AG09309 (cell line): ENCODE measurements around the gene STMP1.
A peak's percentile ranks its signal among the peaks of the same experiment; 100 is the strongest.

Source experiments
- DNase-seq: peaks from one replicate; pipeline ENCODE4 v3.0.0-alpha.2; 2010; ENCODE audit warnings: low read depth
- H3K4me3 ChIP-seq: 2 replicates; pipeline ENCODE4 v1.5.1; 2011; ENCODE audit warnings: mild to moderate bottlenecking, low read depth, low read length, moderate library complexity; ENCODE audit not compliant: control insufficient read depth
- TF ChIP-seq, protein P1 (sequence below): IDR thresholded peaks from 2 replicates; pipeline ENCODE4 v1.5.1; 2011; ENCODE audit warnings: mild to moderate bottlenecking, low read depth, low read length, inconsistent platforms; ENCODE audit not compliant: insufficient read depth, control insufficient read depth; ENCODE audit errors: missing control alignments

STMP1 gene

GRCh38 chr7:135662373-135663114, at the start of gene STMP1:
STMP1 (plus strand) TSS chr7:135662514.
- peak within 1 kb of the TSS; percentile 82 for H3K4me3 ChIP-seq
- DNase-seq = peak; percentile 87
- TF ChIP-seq, protein P1, sequence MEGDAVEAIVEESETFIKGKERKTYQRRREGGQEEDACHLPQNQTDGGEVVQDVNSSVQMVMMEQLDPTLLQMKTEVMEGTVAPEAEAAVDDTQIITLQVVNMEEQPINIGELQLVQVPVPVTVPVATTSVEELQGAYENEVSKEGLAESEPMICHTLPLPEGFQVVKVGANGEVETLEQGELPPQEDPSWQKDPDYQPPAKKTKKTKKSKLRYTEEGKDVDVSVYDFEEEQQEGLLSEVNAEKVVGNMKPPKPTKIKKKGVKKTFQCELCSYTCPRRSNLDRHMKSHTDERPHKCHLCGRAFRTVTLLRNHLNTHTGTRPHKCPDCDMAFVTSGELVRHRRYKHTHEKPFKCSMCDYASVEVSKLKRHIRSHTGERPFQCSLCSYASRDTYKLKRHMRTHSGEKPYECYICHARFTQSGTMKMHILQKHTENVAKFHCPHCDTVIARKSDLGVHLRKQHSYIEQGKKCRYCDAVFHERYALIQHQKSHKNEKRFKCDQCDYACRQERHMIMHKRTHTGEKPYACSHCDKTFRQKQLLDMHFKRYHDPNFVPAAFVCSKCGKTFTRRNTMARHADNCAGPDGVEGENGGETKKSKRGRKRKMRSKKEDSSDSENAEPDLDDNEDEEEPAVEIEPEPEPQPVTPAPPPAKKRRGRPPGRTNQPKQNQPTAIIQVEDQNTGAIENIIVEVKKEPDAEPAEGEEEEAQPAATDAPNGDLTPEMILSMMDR = peak; percentile 68

- no peak overlapping the region for H3K4me3 ChIP-seq
- DNase-seq = no peak
- TF ChIP-seq, protein P1 = no peak
Observed at GRCh38 chr7:135616136-135616535, 46.2 kb upstream of the STMP1 start.

- DNase-seq = no peak
- TF ChIP-seq, protein P1 = no peak
- H3K4me3 ChIP-seq = no peak overlapping the region
Observed at GRCh38 chr7:135617781-135618180, 44.5 kb upstream of the STMP1 start.

DNA sequence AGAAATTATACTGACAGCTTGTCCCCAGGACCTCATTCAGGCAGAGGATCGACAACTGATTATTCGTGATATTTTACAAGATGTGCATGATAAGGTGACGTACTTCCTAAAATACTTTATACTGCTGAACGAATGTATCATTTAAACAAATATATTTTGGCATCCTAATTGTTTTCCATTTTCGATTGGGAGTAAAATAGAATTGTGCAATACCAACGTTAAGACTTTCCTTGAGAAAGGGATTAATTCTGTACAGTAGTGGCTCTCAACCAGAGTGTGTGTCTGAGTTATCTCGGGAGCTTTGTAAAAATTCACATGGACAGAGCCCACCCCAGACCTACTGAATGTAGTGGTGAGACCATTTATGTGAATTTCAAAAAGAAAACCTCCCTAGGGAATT, 43.8 kb upstream of the STMP1 start:
- TF ChIP-seq, protein P1 = no peak
- no peak overlapping the region for H3K4me3 ChIP-seq
- DNase-seq = no peak

DNA sequence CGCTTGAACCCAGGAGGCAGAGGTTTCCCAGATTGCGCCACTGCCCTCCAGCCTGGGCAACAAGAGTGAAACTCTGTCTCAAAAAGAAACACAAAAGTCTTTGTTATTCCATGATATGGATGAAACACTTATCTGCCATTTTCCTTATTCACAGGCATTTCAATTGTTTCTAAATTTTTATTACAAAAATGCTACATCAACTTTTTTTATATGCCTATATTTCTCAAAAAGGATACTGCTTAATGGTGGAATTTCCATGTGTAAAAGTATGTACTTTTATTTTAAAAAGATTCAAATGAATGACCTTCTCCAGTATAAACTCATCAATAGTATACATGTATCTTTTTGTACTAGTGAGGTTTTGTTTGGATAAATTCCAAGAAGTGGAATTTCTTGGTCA, 41.9 kb upstream of the STMP1 start:
- TF ChIP-seq, protein P1 = no peak
- H3K4me3 ChIP-seq = no peak overlapping the region
- DNase-seq = no peak

- TF ChIP-seq, protein P1 = peak; percentile 76
- DNase-seq = peak; percentile 80
- no peak overlapping the region for H3K4me3 ChIP-seq
Observed at GRCh38 chr7:135620980-135621850, 41.1 kb upstream of the STMP1 start.
